Epithelial cell of proximal tubule (primary cell): ENCODE data around the gene ZNF408. TPM values are rescaled to one million over a fixed set of nuclear protein-coding genes. Genes with fewer than 3 reads are reported as not detected.
"Not testable (repeated sequence)": the region's sequence is repeated elsewhere in the genome, so short reads cannot be mapped to it uniquely, and the experiment has no call there.

Experiments used
- DNase-seq: peaks from one replicate; pipeline ENCODE4 v3.0.0-alpha.2; 2011; ENCODE audit warnings: low read depth
- H3K4me3 ChIP-seq: 2 replicates; pipeline ENCODE4 v1.5.1; 2011; ENCODE audit warnings: low read depth, mild to moderate bottlenecking, low read length
- CTCF ChIP-seq: conservative IDR thresholded peaks from 2 replicates; pipeline ENCODE4 v1.5.1; 2012; ENCODE audit warnings: low read depth, mild to moderate bottlenecking, low read length
- total RNA-seq: library from RNA; depleted of rRNA; stranded (reverse); fragments of >200 nt; gene quantifications from 2 replicates; pipeline ENCODE4 v1.2.3, GENCODE V29; 2015

Gene ZNF408
- total RNA-seq, 1 donor from 2014 or later, result 12.5 TPM

- H3K4me3 ChIP-seq, result no peak overlapping the region
- no peak for DNase-seq
- TF ChIP-seq CTCF, result no peak
These were observed 10.5 kb downstream of the ZNF408 start for GRCh38 chr11:46711303-46711702.

GRCh38 chr11:46712874-46713576 lies 12.2 kb downstream of the ZNF408 start:
- no peak overlapping the region for H3K4me3 ChIP-seq
- no peak for DNase-seq
- no peak for TF ChIP-seq CTCF

GRCh38 chr11:46717825-46718154 lies 17.0 kb downstream of the ZNF408 start:
- DNase-seq, result not testable (repeated sequence)

GRCh38 chr11:46718155-46719019 lies 17.6 kb downstream of the ZNF408 start:
- TF ChIP-seq CTCF, result no peak
- DNase-seq, result no peak
- H3K4me3 ChIP-seq, result no peak overlapping the region

More at GRCh38 chr11:46717825-46718154, 17.0 kb downstream of the ZNF408 start:
- H3K4me3 ChIP-seq, result not testable (repeated sequence)

- TF ChIP-seq CTCF, result no peak
These were observed 18.3 kb downstream of the ZNF408 start, which contains the start of gene F2 for GRCh38 chr11:46719048-46719542. Gene F2 (plus strand): TSS chr11:46719213. CDS start chr11:46719236, 23 bp downstream.

GRCh38 chr11:46719543-46720218 lies 18.9 kb downstream of the ZNF408 start:
- no peak overlapping the region for H3K4me3 ChIP-seq
- no peak for TF ChIP-seq CTCF
- no peak for DNase-seq

More at GRCh38 chr11:46719048-46719542, 18.3 kb downstream of the ZNF408 start, which contains the start of gene F2:
- DNase-seq, result no peak
- no peak within 1 kb of the TSS for H3K4me3 ChIP-seq

GRCh38 chr11:46721286-46721685 lies 20.5 kb downstream of the ZNF408 start:
- no peak overlapping the region for H3K4me3 ChIP-seq
- DNase-seq, result no peak
- no peak for TF ChIP-seq CTCF
